Activated CD4-positive, alpha-beta T cell treated with anti-CD3 and anti-CD28 coated beads, Interleukin-2, amount 10 ng/mL, durations not matched to agents 7 days and 5 days (primary cell): ENCODE data around the gene APCS. TPM values are rescaled to one million over a fixed set of nuclear protein-coding genes. Genes with fewer than 3 reads are reported as not detected.

Experiments
- CTCF ChIA-PET: fragments of 350-600 bp; sonication (Branson Sonifier 250); formaldehyde crosslinking; loops from one replicate; lab custom pipeline; 2021; ENCODE audit warnings: antibody characterized with exemption; lab: Charles Lee
- POLR2A ChIA-PET: fragments of 350-600 bp; sonication (Branson Sonifier 250); formaldehyde crosslinking; loops from one replicate; lab custom pipeline; 2021; ENCODE audit warnings: antibody characterized with exemption; lab: Charles Lee
- DNase-seq: peaks from one replicate; pipeline ENCODE4 v3.0.0-alpha.2; 2020
- H3K27ac Mint-ChIP-seq: one replicate; pipeline ENCODE4 v1.8.0; 2021; ENCODE audit warnings: mild to moderate bottlenecking, moderate library complexity, mixed read lengths
- H3K27me3 Mint-ChIP-seq: one replicate; pipeline ENCODE4 v1.8.0; 2021; ENCODE audit warnings: mixed read lengths
- H3K36me3 Mint-ChIP-seq: one replicate; pipeline ENCODE4 v1.8.0; 2021; ENCODE audit warnings: low read depth, mixed read lengths
- H3K4me1 Mint-ChIP-seq: one replicate; pipeline ENCODE4 v1.8.0; 2021; ENCODE audit warnings: mixed read lengths
- H3K4me3 Mint-ChIP-seq: one replicate; pipeline ENCODE4 v1.8.0; 2021; ENCODE audit warnings: mild to moderate bottlenecking, moderate library complexity, mixed read lengths
- H3K9me3 Mint-ChIP-seq: one replicate; pipeline ENCODE4 v1.8.0; 2021; ENCODE audit warnings: mixed read lengths
- total RNA-seq, 2 experiments: library from RNA; stranded (reverse); gene quantifications; one replicate each; pipeline ENCODE4 v1.2.3, GENCODE V29; 2021

APCS gene
- total RNA-seq, 2 experiments from 2014 or later, result not detected

- Mint-ChIP-seq H3K27ac (no peak overlapping the region), H3K4me1 (no peaks in the 10 kb centered on the region), H3K4me3 (no peak overlapping the region), H3K36me3 (no peaks in the 10 kb centered on the region), H3K9me3 (no peaks in the 10 kb centered on the region), H3K27me3 (peaks cover 14% of the 10 kb centered on the region)
- no peak for DNase-seq
- ChIA-PET POLR2A (no interaction called here), CTCF (no interaction called here)
Observed at GRCh38 chr1:159598196-159598595, 10.6 kb downstream of the APCS start.

GRCh38 chr1:159600894-159601293 is 13.3 kb downstream of the APCS start:
- Mint-ChIP-seq H3K4me1 (no peaks in the 10 kb centered on the region), H3K36me3 (no peaks in the 10 kb centered on the region), H3K9me3 (no peaks in the 10 kb centered on the region), H3K27ac (no peak overlapping the region), H3K4me3 (no peak overlapping the region), H3K27me3 (peaks cover 7% of the 10 kb centered on the region)
- DNase-seq, result no peak
- ChIA-PET POLR2A (no interaction called here), CTCF (no interaction called here)

DNA sequence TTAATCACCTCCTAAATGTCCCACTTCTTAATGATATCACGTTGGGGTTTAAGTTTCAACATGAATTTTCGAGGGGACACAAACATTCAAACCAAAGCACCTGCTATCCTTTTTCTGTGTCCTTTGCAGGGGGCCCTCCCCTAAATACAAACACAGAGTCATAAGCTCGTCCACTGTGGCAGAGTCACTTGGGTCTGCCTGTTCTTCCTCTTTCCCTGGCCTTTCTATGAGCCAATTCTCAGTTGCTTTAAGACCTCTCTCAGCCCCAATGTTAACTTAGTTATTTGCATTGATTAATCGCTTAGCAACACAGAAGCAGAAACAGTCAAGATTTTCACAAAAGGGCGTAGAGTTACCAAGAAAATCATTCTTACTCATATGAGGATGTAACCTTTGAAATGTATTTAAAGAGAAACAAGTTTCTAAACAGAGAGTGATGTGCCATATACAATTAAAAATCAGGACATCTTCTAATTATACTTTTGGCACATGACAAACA is 14.9 kb downstream of the APCS start:
- ChIA-PET POLR2A (no interaction called here), CTCF (no interaction called here)
- Mint-ChIP-seq H3K4me1 (no peaks in the 10 kb centered on the region), H3K9me3 (no peaks in the 10 kb centered on the region), H3K4me3 (no peak overlapping the region), H3K27me3 (peaks cover 2% of the 10 kb centered on the region), H3K36me3 (no peaks in the 10 kb centered on the region), H3K27ac (no peak overlapping the region)
- no peak for DNase-seq

GRCh38 chr1:159612211-159612885 is 24.7 kb downstream of the APCS start:
- H3K4me3 Mint-ChIP-seq, result no peak overlapping the region
- no peak for DNase-seq
- CTCF ChIA-PET, result no interaction called here
- no peaks in the 10 kb centered on the region for H3K4me1 Mint-ChIP-seq
- no peaks in the 10 kb centered on the region for H3K9me3 Mint-ChIP-seq
- H3K27me3 Mint-ChIP-seq, result peaks cover 1% of the 10 kb centered on the region
- H3K36me3 Mint-ChIP-seq, result no peaks in the 10 kb centered on the region
- no peak overlapping the region for H3K27ac Mint-ChIP-seq
- POLR2A ChIA-PET, result no interaction called here

GRCh38 chr1:159632922-159633321 is 45.3 kb downstream of the APCS start:
- no peaks in the 10 kb centered on the region for H3K9me3 Mint-ChIP-seq
- peaks cover 16% of the 10 kb centered on the region for H3K27me3 Mint-ChIP-seq
- no peak overlapping the region for H3K27ac Mint-ChIP-seq
- no peaks in the 10 kb centered on the region for H3K4me1 Mint-ChIP-seq
- ChIA-PET POLR2A (no interaction called here), CTCF (no interaction called here)
- no peak for DNase-seq
- H3K36me3 Mint-ChIP-seq, result no peaks in the 10 kb centered on the region
- no peak overlapping the region for H3K4me3 Mint-ChIP-seq

Other genes with a start within 250 kb of the APCS start
- gene OR10J4, start 155.6 kb upstream of the APCS start, total RNA-seq, result not detected
- gene OR10J1, start 148.1 kb upstream of the APCS start, total RNA-seq, result not detected
- gene OR10J5, start 51.8 kb upstream of the APCS start, total RNA-seq, result not detected
- not detected for gene CRP, start 126.8 kb downstream of the APCS start, total RNA-seq
- 10 to 100 TPM; 22.9 to 23.8 TPM for gene DUSP23, start 193.1 kb downstream of the APCS start, total RNA-seq
- under 1 TPM in 1 of 2 experiments, not detected in 1; 0.15 TPM for gene FCRL6, start 214.5 kb downstream of the APCS start, total RNA-seq
- under 1 TPM; 0.47 to 0.89 TPM for gene SLAMF8, start 239.0 kb downstream of the APCS start, total RNA-seq